Neuronal stem cell (in vitro differentiated cells): ENCODE data around the gene DNASE1L3.
A peak's percentile ranks its signal among the peaks of the same experiment; 100 is the strongest.

Experiments used
- DNase-seq: peaks from one replicate; pipeline ENCODE4 v3.0.0-alpha.2; 2013; ENCODE audit warnings: low spot score
- H2AFZ ChIP-seq: one replicate; pipeline ENCODE4 v1.6.1; 2013; ENCODE audit warnings: mild to moderate bottlenecking, low read length, inconsistent platforms
- H2AK5ac ChIP-seq: 2 replicates; pipeline ENCODE4 v1.6.1; 2013; ENCODE audit warnings: low read depth, mild to moderate bottlenecking, inconsistent platforms, low read length, moderate library complexity, mixed read lengths
- H2BK120ac ChIP-seq: 2 replicates; pipeline ENCODE4 v1.6.1; 2013; ENCODE audit warnings: low read depth, mild to moderate bottlenecking, inconsistent platforms, low read length, moderate library complexity, mixed read lengths
- H2BK12ac ChIP-seq: one replicate; pipeline ENCODE4 v1.6.1; 2013; ENCODE audit warnings: low read length, inconsistent platforms
- H2BK15ac ChIP-seq: 2 replicates; pipeline ENCODE4 v1.6.1; 2013; ENCODE audit warnings: mild to moderate bottlenecking, low read length, inconsistent platforms, mixed read lengths
- H2BK5ac ChIP-seq: one replicate; pipeline ENCODE4 v1.6.1; 2013; ENCODE audit warnings: inconsistent platforms, mild to moderate bottlenecking, low read length, moderate library complexity
- H3K14ac ChIP-seq: one replicate; pipeline ENCODE4 v1.6.1; 2013; ENCODE audit warnings: low read length, inconsistent platforms
- H3K18ac ChIP-seq: 2 replicates; pipeline ENCODE4 v1.6.1; 2013; ENCODE audit warnings: low read length, inconsistent platforms
- H3K23ac ChIP-seq: 2 replicates; pipeline ENCODE4 v1.6.1; 2013; ENCODE audit warnings: low read depth, mild to moderate bottlenecking, mixed read lengths, low read length, inconsistent platforms; ENCODE audit not compliant: poor library complexity
- H3K27ac ChIP-seq: replicated peaks from 3 replicates; pipeline ENCODE4 v1.5.1; 2013; ENCODE audit warnings: low read length, inconsistent platforms
- H3K27me3 ChIP-seq, 3 experiments: 2 replicates each; pipeline ENCODE4 v1.6.1; 2013; ENCODE audit warnings: low read length in 3 of 3, mild to moderate bottlenecking in 2 of 3, inconsistent platforms in 1 of 3, low read depth in 1 of 3, mixed read lengths in 1 of 3, moderate library complexity in 1 of 3; ENCODE audit not compliant: control insufficient read depth in 3 of 3, insufficient read depth in 3 of 3
- H3K36me3 ChIP-seq, 2 donors: replicated peaks in 1 of 2; 2 replicates each; pipeline ENCODE4 v1.6.1; 2013; ENCODE audit warnings: low read length in 2 of 2; ENCODE audit not compliant: control insufficient read depth in 2 of 2, insufficient read depth in 2 of 2
- H3K4ac ChIP-seq: 2 replicates; pipeline ENCODE4 v1.6.1; 2013; ENCODE audit warnings: inconsistent platforms, mild to moderate bottlenecking, low read length, moderate library complexity
- H3K4me1 ChIP-seq, 2 donors: 1 replicate in 1 of 2; 2 replicates in 1 of 2; pipeline ENCODE4 v1.6.1; 2013; ENCODE audit warnings: low read length in 2 of 2, low read depth in 1 of 2; ENCODE audit not compliant: control insufficient read depth in 2 of 2, insufficient read depth in 1 of 2
- H3K4me2 ChIP-seq: one replicate; pipeline ENCODE4 v1.6.1; 2013; ENCODE audit warnings: mild to moderate bottlenecking, low read length, inconsistent platforms; ENCODE audit not compliant: insufficient read depth, poor library complexity, severe bottlenecking
- H3K4me3 ChIP-seq, 2 donors: 2 replicates each; pipeline ENCODE4 v1.5.1; 2013; ENCODE audit warnings: low read length in 2 of 2, mild to moderate bottlenecking in 2 of 2, inconsistent platforms in 1 of 2, moderate library complexity in 1 of 2
- H3K79me1 ChIP-seq: one replicate; pipeline ENCODE4 v1.6.1; 2013; ENCODE audit warnings: low read depth, mild to moderate bottlenecking, inconsistent platforms, low read length, moderate library complexity
- H3K9ac ChIP-seq: one replicate; pipeline ENCODE4 v1.6.1; 2013; ENCODE audit warnings: mild to moderate bottlenecking, low read depth, low read length, inconsistent platforms; ENCODE audit not compliant: poor library complexity
- H3K9me3 ChIP-seq, 2 donors: replicated peaks in 1 of 2; 2 replicates each; pipeline versions ENCODE3 to v1.6.1; 2013; ENCODE audit warnings: low read length in 2 of 2, mild to moderate bottlenecking in 2 of 2, inconsistent platforms in 1 of 2, low read depth in 1 of 2, mixed read lengths in 1 of 2, moderate library complexity in 1 of 2; ENCODE audit not compliant: control insufficient read depth in 2 of 2, insufficient read depth in 1 of 2
- H4K8ac ChIP-seq: one replicate; pipeline ENCODE4 v1.6.1; 2013; ENCODE audit warnings: low read depth, mild to moderate bottlenecking, inconsistent platforms, low read length, moderate library complexity
- H4K91ac ChIP-seq: one replicate; pipeline ENCODE4 v1.6.1; 2013; ENCODE audit warnings: low read length, low read depth, mild to moderate bottlenecking, inconsistent platforms; ENCODE audit not compliant: poor library complexity
- WGBS, 2 donors: extraction: QIAGEN DNeasy Blood & Tissue Kit; methylation state at CpG; one replicate each; pipeline ENCODE4 v1.1.7; 2013; ENCODE audit warnings: missing lambda C conversion rate in 2 of 2, mixed read lengths in 1 of 2; ENCODE audit not compliant: insufficient read length in 2 of 2, insufficient replicate concordance in 1 of 2; ENCODE audit errors: extremely low coverage in 2 of 2; 5-methylcytosine and 5-hydroxymethylcytosine counted together

Gene DNASE1L3

DNA sequence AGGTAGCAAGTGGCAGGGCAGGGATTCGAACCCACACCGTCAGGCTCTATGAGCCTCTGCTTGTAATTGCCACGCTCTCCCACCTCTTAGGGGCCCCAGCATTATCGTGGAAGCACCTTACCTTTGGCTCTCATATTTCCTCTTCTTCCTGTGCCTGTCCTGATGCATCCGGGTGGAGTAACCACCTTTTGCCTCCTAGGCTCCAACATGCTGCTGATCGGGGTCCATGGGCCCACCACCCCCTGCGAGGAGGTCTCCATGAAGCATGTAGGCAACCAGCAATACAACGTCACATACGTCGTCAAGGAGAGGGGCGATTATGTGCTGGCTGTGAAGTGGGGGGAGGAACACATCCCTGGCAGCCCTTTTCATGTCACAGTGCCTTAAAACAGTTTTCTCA, 40.4 kb downstream of the DNASE1L3 start:
- DNase-seq: no peak
- H3K4me1 ChIP-seq: peaks cover 3 to 12% of the 10 kb centered on the region in 2 donors
- H3K18ac ChIP-seq: no peak overlapping the region
- no peak overlapping the region for H2AFZ ChIP-seq
- no peak overlapping the region for H2BK12ac ChIP-seq
- no peak overlapping the region for H3K4ac ChIP-seq
- no peak overlapping the region for H3K4me2 ChIP-seq
- no peak overlapping the region for H2AK5ac ChIP-seq
- no peak overlapping the region for H3K27ac ChIP-seq
- no peak overlapping the region for H3K9ac ChIP-seq
- H4K91ac ChIP-seq: no peak overlapping the region
- H3K27me3 ChIP-seq: no peaks in the 10 kb centered on the region
- no peaks in the 10 kb centered on the region for H3K79me1 ChIP-seq
- no CpG with 5 or more reads among the region's 11 CpGs for WGBS, 2 donors
- H3K14ac ChIP-seq: no peak overlapping the region
- no peak overlapping the region for H2BK15ac ChIP-seq
- peaks cover 4 to 14% of the 10 kb centered on the region in 2 donors for H3K36me3 ChIP-seq
- H3K23ac ChIP-seq: no peak overlapping the region
- H2BK5ac ChIP-seq: no peak overlapping the region
- no peak overlapping the region for H2BK120ac ChIP-seq
- H3K4me3 ChIP-seq: no peak overlapping the region
- H4K8ac ChIP-seq: no peak overlapping the region
- H3K9me3 ChIP-seq: no peaks in the 10 kb centered on the region

DNA sequence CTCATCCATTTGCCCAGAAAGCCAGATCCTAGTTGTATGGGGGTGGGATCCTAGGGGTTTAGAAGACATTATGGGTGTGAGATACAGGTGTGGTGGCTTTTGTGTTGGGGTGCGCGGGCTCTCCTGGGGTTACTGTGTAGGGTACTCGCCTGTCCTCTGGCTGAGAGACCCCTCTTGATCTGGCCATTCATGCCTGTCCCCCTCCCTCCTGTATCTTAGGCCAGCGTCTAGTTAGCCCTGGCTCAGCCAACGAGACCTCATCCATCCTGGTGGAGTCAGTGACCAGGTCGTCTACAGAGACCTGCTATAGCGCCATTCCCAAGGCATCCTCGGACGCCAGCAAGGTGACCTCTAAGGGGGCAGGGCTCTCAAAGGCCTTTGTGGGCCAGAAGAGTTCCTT, 41.4 kb downstream of the DNASE1L3 start:
- H3K9me3 ChIP-seq: no peaks in the 10 kb centered on the region
- H3K4ac ChIP-seq: no peak overlapping the region
- H2BK5ac ChIP-seq: no peak overlapping the region
- no peak overlapping the region for H3K23ac ChIP-seq
- no CpG with 5 or more reads among the region's 9 CpGs for WGBS, 2 donors
- peaks cover 0 to 20% of the 10 kb centered on the region in 2 donors for H3K4me1 ChIP-seq
- H3K36me3 ChIP-seq: peaks cover 4 to 14% of the 10 kb centered on the region in 2 donors
- no peak overlapping the region for H4K8ac ChIP-seq
- DNase-seq: no peak
- H2BK15ac ChIP-seq: no peak overlapping the region
- no peak overlapping the region for H3K27ac ChIP-seq
- H2AFZ ChIP-seq: no peak overlapping the region
- H3K79me1 ChIP-seq: no peaks in the 10 kb centered on the region
- no peak overlapping the region for H3K4me2 ChIP-seq
- no peak overlapping the region for H3K14ac ChIP-seq
- H4K91ac ChIP-seq: no peak overlapping the region
- H3K18ac ChIP-seq: no peak overlapping the region
- no peak overlapping the region for H2AK5ac ChIP-seq
- H3K9ac ChIP-seq: no peak overlapping the region
- H3K4me3 ChIP-seq: no peak overlapping the region
- H2BK120ac ChIP-seq: no peak overlapping the region
- H3K27me3 ChIP-seq: no peaks in the 10 kb centered on the region
- no peak overlapping the region for H2BK12ac ChIP-seq

DNA sequence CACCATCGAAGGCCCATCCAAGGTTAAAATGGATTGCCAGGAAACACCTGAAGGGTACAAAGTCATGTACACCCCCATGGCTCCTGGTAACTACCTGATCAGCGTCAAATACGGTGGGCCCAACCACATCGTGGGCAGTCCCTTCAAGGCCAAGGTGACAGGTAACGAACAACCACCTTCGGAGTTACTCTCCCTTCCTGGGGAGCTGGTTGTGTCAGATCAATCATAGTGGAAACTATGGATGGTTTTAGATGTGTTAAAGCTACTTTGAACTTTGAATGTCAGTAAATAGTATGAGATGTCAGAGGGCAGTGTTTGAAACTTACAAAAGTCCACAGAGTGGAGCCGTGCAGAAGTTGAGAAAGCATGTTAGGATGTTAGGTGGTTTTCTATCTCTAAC, 42.3 kb downstream of the DNASE1L3 start:
- WGBS, 2 donors: no CpG with 5 or more reads among the region's 7 CpGs
- Histone ChIP-seq H3K18ac (no peak overlapping the region), H3K4me1 (peaks cover 0 to 24% of the 10 kb centered on the region in 2 donors), H3K4ac (no peak overlapping the region), H2BK120ac (no peak overlapping the region), H3K9ac (no peak overlapping the region), H2AFZ (no peak overlapping the region), H3K4me3 (no peak overlapping the region), H3K9me3 (no peaks in the 10 kb centered on the region), H2BK5ac (peak overlapping the region; percentile 76), H2BK12ac (no peak overlapping the region), H4K8ac (no peak overlapping the region), H3K79me1 (no peaks in the 10 kb centered on the region), H4K91ac (no peak overlapping the region), H3K14ac (no peak overlapping the region), H2BK15ac (no peak overlapping the region), H3K4me2 (no peak overlapping the region), H3K27ac (no peak overlapping the region), H3K27me3 (no peaks in the 10 kb centered on the region), H3K23ac (no peak overlapping the region), H2AK5ac (no peak overlapping the region), H3K36me3 (peaks cover 4 to 14% of the 10 kb centered on the region in 2 donors)
- no peak for DNase-seq

- peaks cover 6 to 14% of the 10 kb centered on the region in 2 donors for H3K36me3 ChIP-seq
- no peak overlapping the region for H3K4me2 ChIP-seq
Measured at GRCh38 chr3:58167431-58168351, 43.1 kb downstream of the DNASE1L3 start.

More at GRCh38 chr3:58167431-58168351, 43.1 kb downstream of the DNASE1L3 start:
- H4K8ac ChIP-seq: no peak overlapping the region
- H4K91ac ChIP-seq: peak overlapping the region; percentile 57
- no CpG with 5 or more reads among the region's 16 CpGs for WGBS, 2 donors
- H2BK15ac ChIP-seq: peak overlapping the region; percentile 35
- no peaks in the 10 kb centered on the region for H3K9me3 ChIP-seq
- peak overlapping the region; percentile 27 for H3K14ac ChIP-seq
- H3K79me1 ChIP-seq: no peaks in the 10 kb centered on the region
- no peaks in the 10 kb centered on the region for H3K27me3 ChIP-seq
- no peak overlapping the region for H3K4me3 ChIP-seq
- H3K27ac ChIP-seq: no peak overlapping the region
- peaks cover 0 to 22% of the 10 kb centered on the region in 2 donors for H3K4me1 ChIP-seq
- H3K18ac ChIP-seq: peak overlapping the region; percentile 57
- peak overlapping the region; percentile 77 for H2AK5ac ChIP-seq
- H2AFZ ChIP-seq: no peak overlapping the region
- H2BK12ac ChIP-seq: no peak overlapping the region
- H3K9ac ChIP-seq: peak overlapping the region; percentile 53
- H2BK120ac ChIP-seq: no peak overlapping the region
- peak overlapping the region; percentile 76 for H2BK5ac ChIP-seq
- no peak overlapping the region for H3K4ac ChIP-seq
- peak overlapping the region; percentile 40 for H3K23ac ChIP-seq
- DNase-seq: no peak
